Adrenal gland (tissue), 5 donors: ENCODE results near the gene ZNF446.

Experiments
- POLR2A ChIP-seq, 2 donors: fragments of 450-650 bp; IDR thresholded peaks; one replicate each; pipeline ENCODE4 v1.6.1; 2017; ENCODE audit warnings: antibody characterized with exemption in 2 of 2, mild to moderate bottlenecking in 2 of 2, moderate library complexity in 1 of 2
- TF ChIP-seq, protein P1 (sequence below), 6 experiments: fragments of 450-650 bp in 4 of 6; fragments of 200-600 bp in 2 of 6; sonication (generic) in 1 of 6; IDR thresholded peaks; 1 replicate in 5 of 6; 2 replicates in 1 of 6; pipeline versions ENCODE4 v1.5.1 to v1.8.0; 2016 to 2021; ENCODE audit warnings: antibody characterized with exemption in 6 of 6, mild to moderate bottlenecking in 2 of 6, moderate library complexity in 1 of 6
- donor health status: DM: no; HTN: no; CAD: no.

DNA sequence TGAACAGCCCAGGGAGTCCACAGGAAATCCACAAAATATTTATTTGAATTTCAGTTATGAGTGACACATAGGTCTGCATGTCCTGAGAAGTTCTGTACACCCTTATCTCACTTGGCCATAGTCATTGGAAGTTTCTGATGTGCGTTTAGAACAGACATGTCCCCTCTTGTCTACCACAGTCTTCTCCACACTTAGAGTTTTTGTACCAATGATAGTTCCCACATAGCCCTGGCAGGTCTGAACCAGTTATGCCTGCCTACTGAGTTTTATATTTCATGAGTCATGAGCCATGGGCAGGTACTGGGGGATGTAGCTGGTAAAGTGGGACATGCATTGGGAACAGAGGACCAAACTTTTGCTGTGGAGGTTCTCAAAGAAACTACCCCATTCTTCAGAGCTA lies 47.5 kb upstream of the ZNF446 start:
- TF ChIP-seq, protein P1, sequence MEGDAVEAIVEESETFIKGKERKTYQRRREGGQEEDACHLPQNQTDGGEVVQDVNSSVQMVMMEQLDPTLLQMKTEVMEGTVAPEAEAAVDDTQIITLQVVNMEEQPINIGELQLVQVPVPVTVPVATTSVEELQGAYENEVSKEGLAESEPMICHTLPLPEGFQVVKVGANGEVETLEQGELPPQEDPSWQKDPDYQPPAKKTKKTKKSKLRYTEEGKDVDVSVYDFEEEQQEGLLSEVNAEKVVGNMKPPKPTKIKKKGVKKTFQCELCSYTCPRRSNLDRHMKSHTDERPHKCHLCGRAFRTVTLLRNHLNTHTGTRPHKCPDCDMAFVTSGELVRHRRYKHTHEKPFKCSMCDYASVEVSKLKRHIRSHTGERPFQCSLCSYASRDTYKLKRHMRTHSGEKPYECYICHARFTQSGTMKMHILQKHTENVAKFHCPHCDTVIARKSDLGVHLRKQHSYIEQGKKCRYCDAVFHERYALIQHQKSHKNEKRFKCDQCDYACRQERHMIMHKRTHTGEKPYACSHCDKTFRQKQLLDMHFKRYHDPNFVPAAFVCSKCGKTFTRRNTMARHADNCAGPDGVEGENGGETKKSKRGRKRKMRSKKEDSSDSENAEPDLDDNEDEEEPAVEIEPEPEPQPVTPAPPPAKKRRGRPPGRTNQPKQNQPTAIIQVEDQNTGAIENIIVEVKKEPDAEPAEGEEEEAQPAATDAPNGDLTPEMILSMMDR (IDR thresholded peaks at IDR 0.05): no peak
- TF ChIP-seq POLR2A (IDR thresholded peaks at IDR 0.05): no peak
